H7 (cell line): Measurements from ENCODE around the gene HDHD3. TPM values are rescaled to one million over a fixed set of nuclear protein-coding genes. Genes with fewer than 3 reads are reported as not detected.

Source experiments
- DNase-seq: peaks from one replicate; pipeline ENCODE4 v3.0.0; 2012
- H3K27me3 ChIP-seq: 2 replicates; pipeline ENCODE4 v1.6.0; 2011; ENCODE audit warnings: mild to moderate bottlenecking, low read length; ENCODE audit not compliant: control insufficient read depth, insufficient read depth
- H3K36me3 ChIP-seq: replicated peaks from 2 replicates; pipeline ENCODE4 v1.5.1; 2011; ENCODE audit warnings: low read length; ENCODE audit not compliant: control insufficient read depth, insufficient read depth
- H3K4me3 ChIP-seq: 2 replicates; pipeline ENCODE4 v1.5.1; 2011; ENCODE audit warnings: low read depth, mild to moderate bottlenecking, control low read depth, low read length, moderate library complexity; ENCODE audit not compliant: insufficient read depth
- total RNA-seq: library from RNA; depleted of rRNA; stranded (reverse); fragments of >200 nt; shearing (Covaris generic); gene quantifications from 2 replicates; pipeline ENCODE4 v1.2.3, GENCODE V29; 2014; rRNA removed

HDHD3 gene
- total RNA-seq, 1 experiment from 2014 or later, result 36.2 TPM

DNA sequence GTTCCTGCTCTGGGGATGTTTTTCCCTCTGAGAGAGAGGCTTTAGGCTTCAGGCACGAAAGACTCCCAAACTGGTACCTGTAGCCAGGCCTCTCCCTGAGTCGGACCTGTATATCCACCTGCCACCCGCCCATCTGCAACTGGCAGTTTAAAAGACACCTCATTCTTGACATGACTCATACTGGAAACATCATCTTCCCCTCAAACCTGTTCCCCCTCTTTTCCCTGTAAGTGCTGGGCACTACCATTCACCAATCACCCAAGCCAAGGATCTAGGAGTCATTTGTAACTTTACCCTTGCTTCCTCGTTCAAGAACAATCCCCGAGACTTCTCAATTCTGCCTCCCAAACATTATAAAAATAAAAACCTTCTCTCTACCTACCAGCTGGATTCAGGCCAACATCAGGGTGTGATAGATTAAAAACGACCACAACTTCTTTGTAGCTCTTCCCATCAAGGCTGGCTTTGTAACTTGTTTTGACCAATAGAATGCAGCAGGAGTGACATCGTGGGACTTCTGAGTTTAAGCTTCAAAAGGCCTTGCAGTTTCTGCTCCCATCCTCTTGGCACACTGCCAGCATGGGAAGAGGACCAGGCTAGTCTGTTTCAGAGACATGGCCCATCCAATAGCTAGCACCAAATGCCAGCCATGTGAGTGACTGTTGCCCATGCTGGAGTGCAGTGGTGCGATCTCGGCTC is 34.9 kb downstream of the HDHD3 start:
- DNase-seq, result no peak
- Histone ChIP-seq H3K36me3 (no peaks in the 10 kb centered on the region), H3K4me3 (no peak overlapping the region), H3K27me3 (peaks cover 18% of the 10 kb centered on the region)

DNA sequence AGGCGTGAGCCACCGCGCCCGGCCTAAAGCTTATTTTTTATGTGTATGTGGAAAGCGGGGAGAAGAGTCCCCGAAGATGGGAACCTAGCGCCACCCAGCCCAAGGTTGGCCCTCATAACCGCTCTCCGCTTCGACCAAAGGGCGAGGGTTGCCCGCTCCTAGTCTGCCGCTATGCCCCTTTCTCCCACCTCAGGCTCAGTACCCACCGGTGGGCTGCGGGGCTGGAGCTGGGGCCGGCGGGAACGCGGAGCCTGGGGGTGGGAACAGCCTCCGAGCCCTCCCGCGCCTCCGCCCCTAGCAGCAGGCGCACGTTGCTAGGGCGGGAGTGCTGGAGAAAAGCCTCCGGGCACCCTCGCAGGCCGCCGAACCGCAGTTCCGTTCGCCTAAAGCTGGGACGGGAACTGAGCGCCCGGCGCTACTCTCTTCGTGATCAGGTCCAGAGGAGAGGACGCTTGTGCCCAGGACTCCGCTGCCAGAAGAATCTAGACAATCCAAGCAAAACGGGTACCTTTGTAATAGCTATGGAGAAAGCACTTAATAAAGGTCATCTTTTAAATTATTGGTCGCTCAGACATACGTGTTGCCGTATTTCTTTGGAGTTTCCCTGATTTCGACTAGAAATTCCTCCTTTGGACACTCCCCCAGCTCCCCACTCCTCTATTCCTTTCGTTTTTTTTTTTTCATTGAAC is 36.6 kb downstream of the HDHD3 start, which contains the start of gene WDR31:
Gene WDR31, minus strand, starts transcription at position 265 of the 689 bp plus-strand sequence. CDS start 8,253 bp downstream, outside the sequence.
- Histone ChIP-seq H3K27me3 (peaks cover 18% of the 10 kb centered on the region), H3K36me3 (no peaks in the 10 kb centered on the region), H3K4me3 (peak within 1 kb of the TSS; percentile 80)
- DNase-seq, result peak; percentile 97

DNA sequence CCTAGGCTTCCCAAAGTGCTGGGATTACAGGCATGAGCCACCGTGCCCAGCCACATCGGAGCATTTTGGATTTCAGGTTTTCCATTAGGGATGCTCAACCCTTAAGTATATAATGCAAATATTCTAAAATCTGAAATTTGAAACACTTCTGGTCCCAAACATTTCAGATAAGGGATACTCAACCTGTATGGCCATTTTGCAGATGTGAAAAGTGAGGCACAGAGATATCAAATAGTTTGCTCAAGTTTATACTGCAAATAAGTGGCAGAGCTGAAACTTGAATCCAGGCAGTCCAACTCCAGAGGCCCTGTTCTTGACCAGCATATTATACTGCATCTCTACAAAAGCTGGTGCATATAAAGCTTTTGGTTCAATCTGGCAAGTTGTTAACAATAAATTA is 39.1 kb downstream of the HDHD3 start:
- DNase-seq, result no peak
- H3K4me3 ChIP-seq, result no peak overlapping the region
- H3K36me3 ChIP-seq, result no peaks in the 10 kb centered on the region
- H3K27me3 ChIP-seq, result peaks cover 16% of the 10 kb centered on the region

DNA sequence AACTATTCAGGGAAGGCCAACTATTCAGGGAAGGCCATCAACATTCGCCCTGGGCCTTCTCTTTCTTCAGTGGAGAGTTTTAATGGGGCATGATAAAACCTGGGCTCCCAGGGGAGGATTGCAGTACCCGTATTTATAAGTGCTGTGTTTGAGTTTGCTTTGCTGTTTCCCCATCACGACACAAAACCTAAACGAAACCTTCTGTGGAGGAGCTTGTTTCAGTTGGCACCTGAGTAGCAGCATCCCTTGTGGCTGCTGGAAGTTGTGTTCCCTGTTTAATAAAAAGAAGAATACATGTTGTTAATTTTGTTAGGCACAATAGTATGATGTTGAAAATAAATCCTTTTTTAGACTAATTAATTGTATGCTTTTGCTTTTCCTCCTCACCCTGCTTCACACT is 45.0 kb downstream of the HDHD3 start:
- Histone ChIP-seq H3K27me3 (no peaks in the 10 kb centered on the region), H3K36me3 (no peaks in the 10 kb centered on the region), H3K4me3 (no peak overlapping the region)
- DNase-seq, result no peak

DNA sequence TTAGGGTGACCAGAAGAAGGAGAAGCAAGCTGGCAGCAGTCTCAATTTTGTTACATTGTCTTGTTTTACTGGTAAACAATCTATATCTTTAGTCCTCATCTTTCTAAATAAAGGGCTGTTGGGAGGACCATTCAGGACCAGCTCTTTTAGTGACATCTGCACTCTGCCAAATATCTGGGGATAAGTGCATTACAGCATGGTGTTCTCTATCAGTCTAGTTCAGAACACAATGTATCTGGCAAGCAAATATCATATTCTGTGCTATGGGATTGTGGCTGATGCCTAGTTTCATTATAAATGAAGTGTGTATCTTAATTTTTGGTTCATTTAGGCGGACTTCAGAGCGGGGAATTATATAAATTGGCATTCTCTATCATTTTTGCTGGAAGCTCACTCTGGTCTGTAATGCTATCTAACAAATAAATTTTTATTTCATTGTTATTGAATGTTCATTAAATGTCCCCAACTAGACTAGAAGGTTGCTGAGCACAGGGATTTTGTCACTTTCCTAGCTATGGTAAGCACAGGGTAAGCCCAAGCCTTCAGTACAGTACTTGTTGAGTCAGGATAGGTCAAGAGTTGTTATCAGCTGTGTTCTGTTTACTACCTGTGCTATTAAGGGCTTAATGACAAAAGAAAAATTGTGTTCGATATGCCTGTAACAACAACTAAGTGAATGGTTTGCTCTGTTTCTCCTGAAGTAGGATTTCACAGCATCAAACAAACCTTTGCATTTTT is 48.6 kb downstream of the HDHD3 start:
- no peak for DNase-seq
- H3K27me3 ChIP-seq, result no peaks in the 10 kb centered on the region
- no peaks in the 10 kb centered on the region for H3K36me3 ChIP-seq
- H3K4me3 ChIP-seq, result no peak overlapping the region

DNA sequence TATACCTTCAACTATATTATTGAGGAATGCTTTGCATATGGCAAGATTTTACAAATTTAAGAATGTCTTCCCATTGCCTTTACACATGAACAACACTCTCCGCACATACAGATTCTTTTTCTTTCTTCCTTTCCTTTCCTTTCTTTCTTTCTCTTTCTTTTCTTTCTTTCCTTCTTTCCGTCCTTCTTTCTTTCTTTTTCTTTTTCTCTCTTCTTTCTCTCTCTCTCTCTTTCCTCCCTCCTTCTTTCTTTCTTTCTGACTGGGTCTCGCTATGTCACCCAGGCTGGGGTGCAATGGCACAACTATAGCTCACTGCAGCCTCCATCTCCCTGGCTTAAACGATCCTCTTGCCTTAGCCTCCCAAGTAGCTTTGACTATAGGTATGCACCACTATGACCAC is 50.6 kb downstream of the HDHD3 start:
- H3K27me3 ChIP-seq, result peaks cover 2% of the 10 kb centered on the region; the same call in 1 of the 2 replicates
- no peak overlapping the region for H3K4me3 ChIP-seq
- no peak for DNase-seq
- no peaks in the 10 kb centered on the region for H3K36me3 ChIP-seq

Other genes with a start within 250 kb of the HDHD3 start
- 0.41 and 2.3 TPM in 2 replicates for gene SLC31A2, start 226.0 kb downstream of the HDHD3 start, total RNA-seq
- gene FKBP15, start 155.7 kb downstream of the HDHD3 start, total RNA-seq, result 12.9 and 15.2 TPM in 2 replicates
- gene SLC31A1, start 155.4 kb downstream of the HDHD3 start, total RNA-seq, result 21.8 and 26.7 TPM in 2 replicates
- gene CDC26, start 101.4 kb downstream of the HDHD3 start, total RNA-seq, result 36.0 and 40.8 TPM in 2 replicates
- gene PRPF4, start 101.3 kb downstream of the HDHD3 start, total RNA-seq, result 34.5 and 38.4 TPM in 2 replicates
- 0.78 TPM in 1 of 2 replicates, not detected in the other for gene RNF183, start 73.6 kb downstream of the HDHD3 start, total RNA-seq
- gene WDR31, start 36.7 kb downstream of the HDHD3 start, total RNA-seq, result 0.11 and 0.38 TPM in 2 replicates
- 1.5 and 2.3 TPM in 2 replicates for gene BSPRY, start 27.4 kb downstream of the HDHD3 start, total RNA-seq
- 10.9 and 11.6 TPM in 2 replicates for gene ALAD, start 24.3 kb upstream of the HDHD3 start, total RNA-seq
- gene POLE3, start 33.7 kb upstream of the HDHD3 start, total RNA-seq, result 61.2 and 61.6 TPM in 2 replicates
- gene C9orf43, start 33.8 kb upstream of the HDHD3 start, total RNA-seq, result 0.41 and 0.42 TPM in 2 replicates
- gene RGS3, start 86.7 kb upstream of the HDHD3 start, total RNA-seq, result 18.2 and 22.4 TPM in 2 replicates